ENCODE measurements around the gene PSAT1.

DNA sequence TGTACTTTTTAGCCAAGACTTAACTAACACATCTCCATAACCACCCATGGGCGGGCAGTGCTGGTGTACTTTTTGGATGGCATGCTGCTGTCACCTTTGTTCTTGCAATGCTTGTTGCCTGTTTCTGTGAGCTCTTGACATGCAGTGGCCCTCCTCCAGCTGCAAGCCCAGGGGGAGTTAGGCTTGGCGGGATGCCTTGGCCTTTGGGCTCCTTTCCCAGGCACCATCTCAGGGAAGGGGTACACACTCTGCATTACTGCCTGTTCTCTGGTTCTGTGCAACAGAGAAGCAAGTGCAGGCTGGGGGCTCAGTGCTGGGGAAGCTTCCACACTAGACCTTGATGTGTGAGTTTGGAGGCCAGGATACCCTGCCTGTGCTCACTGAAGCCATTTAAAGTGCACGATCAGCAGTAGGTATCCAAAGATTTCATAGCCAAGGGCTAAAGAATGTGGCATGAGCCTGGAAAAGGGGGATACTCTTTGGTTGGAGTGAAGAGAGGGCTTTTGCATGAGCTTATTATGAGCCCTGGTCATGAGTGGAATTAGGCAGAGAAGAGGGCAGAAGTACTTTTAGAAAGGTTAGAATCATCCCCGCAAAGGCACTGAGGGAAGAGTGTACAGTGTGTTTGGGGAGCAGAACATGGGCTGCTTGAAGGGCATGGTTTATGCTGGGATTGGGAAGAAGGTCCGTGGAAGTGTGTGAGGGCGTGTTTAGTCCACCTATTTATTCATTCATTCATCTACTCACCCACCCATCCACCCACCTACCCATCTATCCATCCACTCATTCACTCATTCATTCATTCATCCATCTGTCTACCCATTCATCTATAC lies 22.5 kb downstream of the PSAT1 start:
- no peak for TF ChIP-seq TAF7 (optimal IDR thresholded peaks at IDR 0.05; ENCODE audit: borderline replicate concordance, low read depth, low read length)
- TF ChIP-seq EZH2 (IDR thresholded peaks at IDR 0.05; ENCODE audit: low read depth, low read length, severe bottlenecking), result no peak
- peak in 1 of 2 experiments; percentile 74; a peak in 1 of 3 replicates for TF ChIP-seq POLR2A (IDR thresholded peaks at IDR 0.05; ENCODE audit: control extremely low read depth in 1 of 2, low read depth in 2 of 2, low read length in 2 of 2)
- TF ChIP-seq, protein P1, sequence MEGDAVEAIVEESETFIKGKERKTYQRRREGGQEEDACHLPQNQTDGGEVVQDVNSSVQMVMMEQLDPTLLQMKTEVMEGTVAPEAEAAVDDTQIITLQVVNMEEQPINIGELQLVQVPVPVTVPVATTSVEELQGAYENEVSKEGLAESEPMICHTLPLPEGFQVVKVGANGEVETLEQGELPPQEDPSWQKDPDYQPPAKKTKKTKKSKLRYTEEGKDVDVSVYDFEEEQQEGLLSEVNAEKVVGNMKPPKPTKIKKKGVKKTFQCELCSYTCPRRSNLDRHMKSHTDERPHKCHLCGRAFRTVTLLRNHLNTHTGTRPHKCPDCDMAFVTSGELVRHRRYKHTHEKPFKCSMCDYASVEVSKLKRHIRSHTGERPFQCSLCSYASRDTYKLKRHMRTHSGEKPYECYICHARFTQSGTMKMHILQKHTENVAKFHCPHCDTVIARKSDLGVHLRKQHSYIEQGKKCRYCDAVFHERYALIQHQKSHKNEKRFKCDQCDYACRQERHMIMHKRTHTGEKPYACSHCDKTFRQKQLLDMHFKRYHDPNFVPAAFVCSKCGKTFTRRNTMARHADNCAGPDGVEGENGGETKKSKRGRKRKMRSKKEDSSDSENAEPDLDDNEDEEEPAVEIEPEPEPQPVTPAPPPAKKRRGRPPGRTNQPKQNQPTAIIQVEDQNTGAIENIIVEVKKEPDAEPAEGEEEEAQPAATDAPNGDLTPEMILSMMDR (IDR thresholded peaks at IDR 0.05; ENCODE audit: control extremely low read depth in 1 of 3, insufficient read depth in 1 of 3, low read depth in 1 of 3, low read length in 3 of 3), result no peak
- TF ChIP-seq TBP (IDR thresholded peaks at IDR 0.05; ENCODE audit: low read depth, low read length), result no peak
- no peak for TF ChIP-seq YY1 (IDR thresholded peaks at IDR 0.05; ENCODE audit: low read depth, low read length)
- TF ChIP-seq SP1 (IDR thresholded peaks at IDR 0.05; ENCODE audit: low read depth, low read length), result no peak

All from H1 (cell line).